Measurements from ENCODE around the gene HSCB.
A peak's percentile ranks its signal among the peaks of the same experiment; 100 is the strongest.
"Not testable (repeated sequence)": the region's sequence is repeated elsewhere in the genome, so short reads cannot be mapped to it uniquely, and the experiment has no call there.

The HSCB gene

GRCh38 chr22:28715611-28716010 is 26.2 kb upstream of the HSCB start:
- Histone ChIP-seq H3K4me1 (ENCODE audit: control insufficient read depth, low read depth, low read length) (no peaks in the 10 kb centered on the region), H3K4me3 (ENCODE audit: low read length) (no peak overlapping the region), H3K27me3 (ENCODE audit: control insufficient read depth, insufficient read depth, low read length) (no peaks in the 10 kb centered on the region), H3K9ac (ENCODE audit: low read length) (no peak overlapping the region), H3K27ac (ENCODE audit: low read length) (no peak overlapping the region), H3K9me3 (ENCODE audit: control insufficient read depth, low read depth, low read length) (no peaks in the 10 kb centered on the region), H3K36me3 (ENCODE audit: control insufficient read depth, low read depth, low read length) (peaks cover 18% of the 10 kb centered on the region)

- Histone ChIP-seq H3K27ac (ENCODE audit: low read length) (no peak overlapping the region), H3K9me3 (ENCODE audit: control insufficient read depth, low read depth, low read length) (no peaks in the 10 kb centered on the region), H3K36me3 (ENCODE audit: control insufficient read depth, low read depth, low read length) (peaks cover 14% of the 10 kb centered on the region), H3K27me3 (ENCODE audit: control insufficient read depth, insufficient read depth, low read length) (no peaks in the 10 kb centered on the region), H3K9ac (ENCODE audit: low read length) (no peak overlapping the region), H3K4me1 (ENCODE audit: control insufficient read depth, low read depth, low read length) (no peaks in the 10 kb centered on the region), H3K4me3 (ENCODE audit: low read length) (no peak overlapping the region)
Measured at GRCh38 chr22:28716686-28717085, 25.2 kb upstream of the HSCB start.

- no peaks in the 10 kb centered on the region for H3K27me3 ChIP-seq (ENCODE audit: control insufficient read depth, insufficient read depth, low read length)
- H3K9ac ChIP-seq (ENCODE audit: low read length) = no peak overlapping the region
- H3K4me3 ChIP-seq (ENCODE audit: low read length) = no peak overlapping the region
- no peak overlapping the region for H3K27ac ChIP-seq (ENCODE audit: low read length)
- no peaks in the 10 kb centered on the region for H3K9me3 ChIP-seq (ENCODE audit: control insufficient read depth, low read depth, low read length)
- peaks cover 13% of the 10 kb centered on the region for H3K36me3 ChIP-seq (ENCODE audit: control insufficient read depth, low read depth, low read length)
- H3K4me1 ChIP-seq (ENCODE audit: control insufficient read depth, low read depth, low read length) = no peaks in the 10 kb centered on the region
Measured at GRCh38 chr22:28718044-28718443, 23.8 kb upstream of the HSCB start.

DNA sequence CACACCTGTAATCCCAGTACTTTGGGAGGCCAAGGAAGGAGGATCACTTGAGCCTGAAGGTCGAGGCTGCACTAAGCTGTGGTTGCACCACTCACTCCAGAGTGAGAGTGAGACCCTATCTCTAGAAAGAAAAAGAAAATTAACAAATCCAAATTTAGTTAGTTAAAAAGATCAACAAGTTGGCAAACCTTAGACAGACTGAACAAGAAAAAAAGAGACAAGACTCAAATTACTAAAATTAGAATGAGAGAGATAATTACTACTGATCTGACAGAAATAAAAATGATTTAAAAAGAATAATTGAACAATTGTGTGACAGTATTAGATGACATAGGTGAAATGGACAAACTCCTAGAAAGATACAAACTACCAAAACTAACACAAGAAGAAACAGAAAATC is 13.8 kb upstream of the HSCB start:
- H3K27ac ChIP-seq (ENCODE audit: low read length) = no peak overlapping the region
- no peak overlapping the region for H3K9ac ChIP-seq (ENCODE audit: low read length)
- H3K27me3 ChIP-seq (ENCODE audit: control insufficient read depth, insufficient read depth, low read length) = no peaks in the 10 kb centered on the region
- H3K4me3 ChIP-seq (ENCODE audit: low read length) = no peak overlapping the region
- no peaks in the 10 kb centered on the region for H3K4me1 ChIP-seq (ENCODE audit: control insufficient read depth, low read depth, low read length)
- no peaks in the 10 kb centered on the region for H3K9me3 ChIP-seq (ENCODE audit: control insufficient read depth, low read depth, low read length)
- peaks cover 30% of the 10 kb centered on the region for H3K36me3 ChIP-seq (ENCODE audit: control insufficient read depth, low read depth, low read length)

DNA sequence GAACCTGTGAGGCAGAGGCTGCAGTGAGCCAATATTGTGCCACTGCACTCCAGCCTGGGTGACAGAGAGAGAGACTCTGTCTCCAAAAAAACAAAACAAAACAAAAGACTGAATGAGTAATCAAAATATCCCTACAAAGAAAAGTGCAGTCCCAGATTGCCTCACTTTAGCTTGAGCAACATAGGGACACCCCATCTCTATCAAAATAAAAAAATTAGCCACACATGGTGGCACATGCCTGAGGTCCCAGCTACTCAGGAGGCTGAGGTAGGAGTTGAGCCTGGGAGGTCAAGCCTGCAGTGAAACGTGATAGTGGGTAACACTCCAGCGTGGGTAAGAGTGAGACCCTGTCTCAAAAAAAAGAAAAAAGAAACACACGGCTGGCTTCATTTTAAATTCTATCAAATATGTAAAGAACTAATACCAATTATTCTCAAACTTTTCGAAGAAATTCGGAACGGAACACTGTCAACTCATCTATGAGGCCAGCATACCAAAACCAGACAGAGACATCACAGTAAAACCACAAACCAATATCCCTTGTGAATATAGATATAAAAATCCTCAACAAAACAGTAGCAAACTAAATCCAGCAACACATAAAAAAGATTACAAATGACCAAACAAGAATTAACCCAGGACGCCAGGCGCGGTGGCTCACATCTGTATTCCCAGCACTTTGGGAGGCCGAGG is 13.1 kb upstream of the HSCB start:
- Histone ChIP-seq H3K4me1 (ENCODE audit: control insufficient read depth, low read depth, low read length) (no peaks in the 10 kb centered on the region), H3K4me3 (ENCODE audit: low read length) (no peak overlapping the region), H3K9me3 (ENCODE audit: control insufficient read depth, low read depth, low read length) (no peaks in the 10 kb centered on the region), H3K27ac (ENCODE audit: low read length) (no peak overlapping the region), H3K9ac (ENCODE audit: low read length) (no peak overlapping the region), H3K27me3 (ENCODE audit: control insufficient read depth, insufficient read depth, low read length) (no peaks in the 10 kb centered on the region), H3K36me3 (ENCODE audit: control insufficient read depth, low read depth, low read length) (peaks cover 30% of the 10 kb centered on the region)

GRCh38 chr22:28730179-28730578 is 11.7 kb upstream of the HSCB start:
- Histone ChIP-seq H3K27ac (ENCODE audit: low read length) (no peak overlapping the region), H3K9me3 (ENCODE audit: control insufficient read depth, low read depth, low read length) (no peaks in the 10 kb centered on the region), H3K27me3 (ENCODE audit: control insufficient read depth, insufficient read depth, low read length) (no peaks in the 10 kb centered on the region), H3K4me3 (ENCODE audit: low read length) (no peak overlapping the region), H3K4me1 (ENCODE audit: control insufficient read depth, low read depth, low read length) (no peaks in the 10 kb centered on the region), H3K9ac (ENCODE audit: low read length) (no peak overlapping the region), H3K36me3 (ENCODE audit: control insufficient read depth, low read depth, low read length) (peaks cover 27% of the 10 kb centered on the region)

GRCh38 chr22:28734393-28734792 is 7.4 kb upstream of the HSCB start:
- Histone ChIP-seq H3K27ac (ENCODE audit: low read length) (no peak overlapping the region), H3K27me3 (ENCODE audit: control insufficient read depth, insufficient read depth, low read length) (no peaks in the 10 kb centered on the region), H3K9me3 (ENCODE audit: control insufficient read depth, low read depth, low read length) (no peaks in the 10 kb centered on the region), H3K36me3 (ENCODE audit: control insufficient read depth, low read depth, low read length) (peaks cover 22% of the 10 kb centered on the region), H3K9ac (ENCODE audit: low read length) (no peak overlapping the region), H3K4me1 (ENCODE audit: control insufficient read depth, low read depth, low read length) (peaks cover 12% of the 10 kb centered on the region), H3K4me3 (ENCODE audit: low read length) (no peak overlapping the region)

- Histone ChIP-seq H3K9me3 (ENCODE audit: control insufficient read depth, low read depth, low read length) (no peaks in the 10 kb centered on the region), H3K4me3 (ENCODE audit: low read length) (peak overlapping the region; percentile 39), H3K27ac (ENCODE audit: low read length) (peak overlapping the region; percentile 61), H3K4me1 (ENCODE audit: control insufficient read depth, low read depth, low read length) (peaks cover 12% of the 10 kb centered on the region), H3K36me3 (ENCODE audit: control insufficient read depth, low read depth, low read length) (peaks cover 22% of the 10 kb centered on the region), H3K9ac (ENCODE audit: low read length) (no peak overlapping the region), H3K27me3 (ENCODE audit: control insufficient read depth, insufficient read depth, low read length) (no peaks in the 10 kb centered on the region)
Measured at GRCh38 chr22:28736301-28737155, 5.3 kb upstream of the HSCB start.

GRCh38 chr22:28737701-28738100 is 4.1 kb upstream of the HSCB start:
- Histone ChIP-seq H3K4me3 (ENCODE audit: low read length) (no peak overlapping the region), H3K36me3 (ENCODE audit: control insufficient read depth, low read depth, low read length) (peaks cover 16% of the 10 kb centered on the region), H3K27me3 (ENCODE audit: control insufficient read depth, insufficient read depth, low read length) (no peaks in the 10 kb centered on the region), H3K9me3 (ENCODE audit: control insufficient read depth, low read depth, low read length) (no peaks in the 10 kb centered on the region), H3K27ac (ENCODE audit: low read length) (no peak overlapping the region), H3K4me1 (ENCODE audit: control insufficient read depth, low read depth, low read length) (peaks cover 12% of the 10 kb centered on the region), H3K9ac (ENCODE audit: low read length) (no peak overlapping the region)

DNA sequence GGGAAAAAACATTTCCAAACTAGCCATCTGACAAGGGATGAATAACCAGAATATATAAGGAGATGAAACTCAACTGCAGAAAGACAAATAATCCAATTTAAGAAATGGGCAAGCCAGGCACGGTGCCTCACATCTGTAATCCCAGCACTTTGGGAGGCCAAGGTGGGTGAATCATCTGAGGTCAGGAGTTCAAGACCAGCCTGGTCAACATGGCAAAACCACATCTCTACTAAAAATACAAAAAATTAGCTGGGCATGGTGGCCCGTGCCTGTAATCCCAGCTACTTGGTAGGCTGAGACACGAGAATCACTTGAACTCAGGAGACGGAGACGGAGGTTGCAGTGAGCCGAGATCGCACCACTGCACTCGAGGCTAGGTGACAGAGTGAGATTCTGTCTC is 3.0 kb upstream of the HSCB start:
- not testable (repeated sequence) for H3K27me3 ChIP-seq (ENCODE audit: control insufficient read depth, insufficient read depth, low read length); H3K4me3 ChIP-seq (ENCODE audit: low read length)
- H3K27ac ChIP-seq (ENCODE audit: low read length) = peak overlapping the region; percentile 17

GRCh38 chr22:28741200-28741784 is 547 bp upstream of the HSCB start:
- peaks cover 7% of the 10 kb centered on the region for H3K4me1 ChIP-seq (ENCODE audit: control insufficient read depth, low read depth, low read length)
- H3K27ac ChIP-seq (ENCODE audit: low read length) = peak overlapping the region; percentile 64
- H3K27me3 ChIP-seq (ENCODE audit: control insufficient read depth, insufficient read depth, low read length) = no peaks in the 10 kb centered on the region
- H3K4me3 ChIP-seq (ENCODE audit: low read length) = peak overlapping the region; percentile 86
- no peaks in the 10 kb centered on the region for H3K9me3 ChIP-seq (ENCODE audit: control insufficient read depth, low read depth, low read length)
- H3K36me3 ChIP-seq (ENCODE audit: control insufficient read depth, low read depth, low read length) = peaks cover 24% of the 10 kb centered on the region
- H3K9ac ChIP-seq (ENCODE audit: low read length) = peak overlapping the region; percentile 83

More for the DNA sequence above, 3.0 kb upstream of the HSCB start:
- H3K9me3 ChIP-seq (ENCODE audit: control insufficient read depth, low read depth, low read length); H3K9ac ChIP-seq (ENCODE audit: low read length): not testable (repeated sequence)
- Histone ChIP-seq H3K36me3 (ENCODE audit: control insufficient read depth, low read depth, low read length) (peaks cover 12% of the 10 kb centered on the region), H3K4me1 (ENCODE audit: control insufficient read depth, low read depth, low read length) (peaks cover 12% of the 10 kb centered on the region)
